ENCODE data around the gene CADM2. TPM values are rescaled to one million over a fixed set of nuclear protein-coding genes. Genes with fewer than 3 reads are reported as not detected.

The CADM2 gene
- total and polyA plus RNA-seq, 2 experiments from 2014 or later, result 2.9 to 7.8 TPM

- no peaks in the 10 kb centered on the region for H3K79me2 ChIP-seq
These were observed 3.6 kb downstream of the CADM2 start for GRCh38 chr3:84962415-84962814.

GRCh38 chr3:84963137-84963536 is 4.3 kb downstream of the CADM2 start:
- WGBS (ENCODE audit: low lambda C conversion rate, missing lambda C conversion rate), result 90% methylated on average over 2 of the region's 2 CpGs
- H3K27me3 ChIP-seq, result peaks cover 49% of the 10 kb centered on the region

More at GRCh38 chr3:84962415-84962814, 3.6 kb downstream of the CADM2 start:
- Histone ChIP-seq H3K4me3 (no peak overlapping the region), H3K27me3 (peaks cover 50% of the 10 kb centered on the region), H3K4me2 (no peak overlapping the region), H3K9me2 (replicated peaks; ENCODE audit: insufficient read depth) (no peaks in the 10 kb centered on the region), H4K20me1 (ENCODE audit: insufficient read depth, poor library complexity, severe bottlenecking) (no peaks in the 10 kb centered on the region), H3K4me1 (ENCODE audit: insufficient read depth) (peaks cover 14% of the 10 kb centered on the region), H3K9me3 (ENCODE audit: low read depth) (no peaks in the 10 kb centered on the region), H3K27ac (no peak overlapping the region), H2AFZ (no peak overlapping the region), H3K36me3 (replicated peaks; ENCODE audit: insufficient read depth, low read depth) (no peaks in the 10 kb centered on the region)
- TF ChIP-seq EZH2 (IDR thresholded peaks at IDR 0.05; ENCODE audit: borderline replicate concordance) (no peak), CTCF (IDR thresholded peaks at IDR 0.05; ENCODE audit: poor library complexity) (no peak), EZH2phosphoT487 (IDR thresholded peaks at IDR 0.05; ENCODE audit: low read depth, severe bottlenecking, unreplicated experiment) (no peak)
- no peak for DNase-seq (ENCODE audit: low spot score)
- WGBS (ENCODE audit: low lambda C conversion rate, missing lambda C conversion rate), result 90% methylated on average over 5 of the region's 5 CpGs

GRCh38 chr3:84965141-84965540 is 6.4 kb downstream of the CADM2 start:
- Histone ChIP-seq H3K27ac (no peak overlapping the region), H3K27me3 (peaks cover 41% of the 10 kb centered on the region), H3K4me3 (no peak overlapping the region), H3K4me1 (ENCODE audit: insufficient read depth) (peaks cover 2% of the 10 kb centered on the region), H3K4me2 (no peak overlapping the region), H2AFZ (no peak overlapping the region), H4K20me1 (ENCODE audit: insufficient read depth, poor library complexity, severe bottlenecking) (no peaks in the 10 kb centered on the region), H3K36me3 (replicated peaks; ENCODE audit: insufficient read depth, low read depth) (no peaks in the 10 kb centered on the region), H3K9me2 (replicated peaks; ENCODE audit: insufficient read depth) (no peaks in the 10 kb centered on the region), H3K79me2 (no peaks in the 10 kb centered on the region), H3K9me3 (ENCODE audit: low read depth) (no peaks in the 10 kb centered on the region)
- DNase-seq (ENCODE audit: low spot score), result no peak
- TF ChIP-seq EZH2 (IDR thresholded peaks at IDR 0.05; ENCODE audit: borderline replicate concordance) (no peak), EZH2phosphoT487 (IDR thresholded peaks at IDR 0.05; ENCODE audit: low read depth, severe bottlenecking, unreplicated experiment) (no peak), CTCF (IDR thresholded peaks at IDR 0.05; ENCODE audit: poor library complexity) (no peak)
- WGBS (ENCODE audit: low lambda C conversion rate, missing lambda C conversion rate), result 18% methylated on average over 1 of the region's 1 CpG

More at GRCh38 chr3:84963137-84963536, 4.3 kb downstream of the CADM2 start:
- Histone ChIP-seq H3K4me1 (ENCODE audit: insufficient read depth) (peaks cover 14% of the 10 kb centered on the region), H3K4me2 (no peak overlapping the region), H3K36me3 (replicated peaks; ENCODE audit: insufficient read depth, low read depth) (no peaks in the 10 kb centered on the region), H2AFZ (no peak overlapping the region), H4K20me1 (ENCODE audit: insufficient read depth, poor library complexity, severe bottlenecking) (no peaks in the 10 kb centered on the region), H3K79me2 (no peaks in the 10 kb centered on the region), H3K27ac (no peak overlapping the region), H3K9me2 (replicated peaks; ENCODE audit: insufficient read depth) (no peaks in the 10 kb centered on the region), H3K4me3 (no peak overlapping the region), H3K9me3 (ENCODE audit: low read depth) (no peaks in the 10 kb centered on the region)
- DNase-seq (ENCODE audit: low spot score), result no peak
- TF ChIP-seq EZH2phosphoT487 (IDR thresholded peaks at IDR 0.05; ENCODE audit: low read depth, severe bottlenecking, unreplicated experiment), result no peak
- no peak for TF ChIP-seq CTCF (IDR thresholded peaks at IDR 0.05; ENCODE audit: poor library complexity)

All from hepatocyte (in vitro differentiated cells).